GM19240 (cell line): ENCODE data around the gene GRAMD1B.
"Not testable (repeated sequence)": the region's sequence is repeated elsewhere in the genome, so short reads cannot be mapped to it uniquely, and the experiment has no call there.

Source experiments
- DNase-seq: peaks from one replicate; pipeline ENCODE4 v3.0.0; 2011; ENCODE audit warnings: low spot score; ENCODE audit not compliant: insufficient read length

Gene GRAMD1B

GRCh38 chr11:123443851-123444623 is 14.0 kb downstream of the GRAMD1B start:
- no peak for DNase-seq

DNA sequence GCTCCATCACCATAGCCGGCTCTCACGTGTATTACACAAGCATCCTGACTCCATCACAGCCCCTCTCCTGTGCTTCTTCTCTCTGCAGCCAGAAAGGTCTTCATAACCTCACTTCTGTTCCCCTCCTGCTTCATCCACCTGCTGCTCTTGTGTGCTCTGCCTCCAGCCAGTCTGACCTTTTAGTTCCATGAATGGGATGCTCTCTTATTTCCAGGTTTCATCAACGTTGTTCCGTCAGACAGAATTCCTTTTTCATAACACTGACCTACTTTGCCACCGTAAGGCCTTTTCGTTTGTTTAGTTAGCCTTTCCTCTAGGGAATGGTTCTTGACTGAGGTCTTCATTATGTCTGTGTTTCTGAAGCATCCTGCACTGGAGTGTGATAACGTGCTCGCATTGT is 18.8 kb downstream of the GRAMD1B start:
- DNase-seq, result no peak

DNA sequence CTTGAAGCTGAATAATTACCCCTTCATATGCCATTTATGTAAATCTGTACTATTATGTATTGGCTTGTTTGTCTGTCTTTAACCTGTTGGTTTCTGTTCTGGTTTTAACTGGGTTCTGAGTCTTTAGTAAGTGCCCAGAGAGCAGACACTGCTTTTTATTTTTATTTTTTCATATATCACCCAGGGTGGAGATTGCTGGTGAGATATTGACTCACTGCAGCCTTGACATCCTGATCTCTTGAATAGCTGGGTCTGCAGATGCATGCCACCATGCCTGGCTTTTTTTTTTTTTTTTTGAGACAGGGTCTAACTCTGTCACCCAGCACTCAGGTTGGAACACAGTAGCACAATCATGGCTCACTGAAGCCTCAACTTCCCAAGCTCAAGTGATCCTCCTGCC is 19.4 kb downstream of the GRAMD1B start:
- no peak for DNase-seq

DNA sequence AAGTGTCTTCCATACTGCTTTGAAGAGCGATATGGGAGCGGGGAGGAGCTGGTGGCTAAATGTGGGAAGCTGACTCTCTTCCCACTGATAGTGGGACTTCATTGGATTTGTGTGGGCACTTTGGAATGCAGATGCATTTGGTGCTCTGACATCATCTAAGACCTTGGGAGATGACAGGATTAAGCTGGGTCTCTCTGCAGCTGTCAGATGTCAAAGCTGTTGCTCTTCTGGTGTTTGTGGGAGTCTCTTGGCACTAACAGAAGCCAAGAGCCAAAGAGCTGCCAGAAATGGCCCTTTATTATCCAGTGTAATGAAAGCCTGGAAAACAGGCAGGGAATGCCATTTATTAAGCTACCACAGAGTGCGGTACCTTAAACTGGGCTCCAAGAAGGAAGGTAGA is 20.6 kb downstream of the GRAMD1B start:
- no peak for DNase-seq

DNA sequence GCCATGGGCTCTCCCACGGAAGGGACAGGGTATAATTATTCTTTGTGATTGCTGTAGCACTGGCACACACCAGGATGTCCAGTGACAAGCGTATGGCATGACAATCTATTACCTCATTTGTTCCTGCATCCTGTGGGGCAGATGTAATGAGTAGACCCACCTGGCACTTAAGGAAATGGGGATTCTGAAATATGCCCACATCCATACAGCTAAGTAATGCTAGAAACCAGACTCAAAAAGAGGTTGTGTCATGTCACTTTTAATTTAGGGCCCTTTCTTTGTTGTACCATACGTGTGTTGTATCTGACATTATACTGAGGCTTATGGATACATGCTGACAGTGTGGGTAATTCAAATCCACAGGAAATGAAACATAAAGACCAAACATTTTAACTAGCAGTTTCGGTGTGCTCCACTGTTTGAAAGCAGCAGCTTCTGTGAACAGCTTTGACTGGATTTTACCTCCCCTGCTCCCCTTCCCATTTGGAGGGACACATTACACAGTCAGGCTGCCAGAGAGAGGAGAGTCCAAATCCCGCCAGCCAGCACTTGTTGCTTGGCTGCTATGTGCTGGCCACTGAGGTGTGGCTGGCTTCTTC is 21.2 kb downstream of the GRAMD1B start:
- DNase-seq, result no peak

- DNase-seq, result no peak
These were observed 22.7 kb downstream of the GRAMD1B start for GRCh38 chr11:123452794-123453193.

- no peak for DNase-seq
These were observed 24.1 kb downstream of the GRAMD1B start for GRCh38 chr11:123454060-123454651.

DNA sequence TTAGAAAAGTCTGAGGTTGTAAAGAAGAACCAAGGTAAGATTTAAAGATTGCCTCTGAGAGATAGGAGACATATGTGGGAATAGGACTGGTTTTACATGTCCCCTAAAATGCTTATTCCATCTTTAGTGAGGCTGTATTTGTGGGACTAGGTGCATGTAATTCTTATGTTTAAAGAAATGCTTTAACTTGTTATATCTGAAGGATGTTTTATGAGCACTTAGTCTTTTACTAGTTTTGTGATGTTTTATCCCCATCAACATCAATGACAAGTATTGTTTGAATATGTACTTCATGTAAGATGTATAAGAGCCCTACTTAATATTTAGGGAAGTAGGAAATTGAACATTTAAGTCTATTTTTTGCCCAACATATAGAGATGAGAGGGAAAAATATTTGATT is 24.7 kb downstream of the GRAMD1B start:
- DNase-seq, result no peak

DNA sequence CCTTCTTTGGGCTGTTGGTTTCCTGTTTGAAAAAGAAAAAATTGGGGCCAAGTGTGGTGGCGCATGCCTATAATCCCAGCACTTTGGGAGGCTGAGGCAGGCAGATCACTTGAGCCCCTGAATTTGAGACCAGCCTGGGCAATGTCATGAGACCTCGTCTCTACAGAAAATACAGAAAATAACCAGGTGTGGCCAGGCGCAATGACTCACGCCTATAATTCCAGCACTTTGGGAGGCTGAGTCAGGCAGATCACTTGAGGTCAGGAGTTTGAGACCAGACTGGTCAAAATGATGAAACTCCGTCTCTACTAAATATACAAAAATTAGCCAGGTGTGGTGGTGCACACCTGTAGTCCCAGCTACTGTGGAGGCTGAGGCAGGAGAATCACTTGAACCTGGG is 26.4 kb downstream of the GRAMD1B start:
- not testable (repeated sequence) for DNase-seq

GRCh38 chr11:123457187-123457770 is 27.2 kb downstream of the GRAMD1B start:
- DNase-seq, result no peak

DNA sequence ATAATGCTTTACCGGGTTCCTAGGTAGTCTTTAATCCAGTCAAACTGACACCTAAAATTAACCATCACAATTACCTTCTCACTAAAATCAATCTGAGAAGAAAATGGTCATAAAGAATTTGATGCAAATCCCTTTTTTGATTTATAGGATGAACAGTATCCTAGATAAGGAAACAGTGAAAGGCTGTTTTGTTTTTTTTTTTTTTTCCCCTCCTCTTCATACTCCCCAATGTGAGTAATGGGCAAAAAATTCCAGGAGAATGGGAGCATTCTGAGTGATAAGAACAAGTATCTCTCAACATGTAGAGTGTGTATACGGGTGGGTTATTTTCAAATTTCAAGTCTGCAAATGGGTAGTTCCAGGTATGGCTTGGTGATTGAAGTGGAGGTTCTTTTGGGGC is 28.4 kb downstream of the GRAMD1B start:
- DNase-seq, result no peak

DNA sequence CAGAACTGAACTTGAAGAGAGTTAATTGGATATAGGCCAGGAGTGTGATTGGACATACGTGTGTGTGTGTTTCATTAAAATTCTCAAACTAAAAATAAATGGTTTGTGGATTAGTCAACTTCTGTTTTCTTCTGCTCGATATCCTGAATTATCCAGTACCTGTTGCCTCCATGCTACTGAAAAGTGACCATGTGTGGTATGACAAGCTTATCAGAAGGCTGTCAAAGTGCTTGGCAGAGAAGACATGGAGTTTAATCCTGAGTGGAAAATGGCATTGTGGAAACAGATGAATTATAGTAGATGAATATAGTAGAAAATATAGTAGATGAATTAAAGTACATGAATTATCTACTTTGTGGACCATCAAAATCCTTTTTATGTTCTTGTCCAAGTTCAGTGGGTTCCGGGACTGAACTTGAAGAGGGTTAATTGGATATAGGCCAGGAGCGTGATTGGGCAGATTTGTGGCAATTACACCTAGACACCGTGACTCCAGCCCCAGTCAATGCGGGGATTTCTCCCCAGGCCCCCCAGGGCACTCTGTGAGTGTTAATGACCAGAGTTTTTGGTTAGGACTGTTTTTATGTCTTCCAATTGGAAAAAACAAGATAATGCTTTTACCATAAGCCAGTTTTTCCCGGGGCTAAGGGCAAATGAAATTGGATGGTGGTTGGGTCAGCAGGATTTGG is 30.1 kb downstream of the GRAMD1B start:
- no peak for DNase-seq

DNA sequence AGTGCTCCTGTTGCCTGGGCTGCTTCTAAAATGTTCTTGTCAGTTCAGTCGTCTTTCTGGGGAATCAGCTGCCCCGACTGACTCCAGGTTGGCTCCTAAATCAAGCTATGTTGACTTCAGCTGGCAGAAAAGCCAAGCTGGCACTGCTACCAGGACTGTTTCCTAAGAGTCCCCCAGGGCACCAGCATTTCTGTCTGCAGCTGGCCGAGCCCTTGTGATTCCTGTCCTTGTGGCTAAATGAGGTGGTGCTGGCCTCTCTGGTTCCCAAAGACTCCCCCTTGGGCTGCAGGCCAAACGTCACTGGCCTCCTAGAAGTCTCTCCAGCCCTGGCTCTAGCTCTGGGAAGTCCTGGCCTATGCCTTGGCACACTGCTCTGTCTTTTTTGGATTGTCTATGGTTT is 31.1 kb downstream of the GRAMD1B start:
- no peak for DNase-seq

GRCh38 chr11:123465667-123466066 is 35.6 kb downstream of the GRAMD1B start:
- DNase-seq, result not testable (repeated sequence)

DNA sequence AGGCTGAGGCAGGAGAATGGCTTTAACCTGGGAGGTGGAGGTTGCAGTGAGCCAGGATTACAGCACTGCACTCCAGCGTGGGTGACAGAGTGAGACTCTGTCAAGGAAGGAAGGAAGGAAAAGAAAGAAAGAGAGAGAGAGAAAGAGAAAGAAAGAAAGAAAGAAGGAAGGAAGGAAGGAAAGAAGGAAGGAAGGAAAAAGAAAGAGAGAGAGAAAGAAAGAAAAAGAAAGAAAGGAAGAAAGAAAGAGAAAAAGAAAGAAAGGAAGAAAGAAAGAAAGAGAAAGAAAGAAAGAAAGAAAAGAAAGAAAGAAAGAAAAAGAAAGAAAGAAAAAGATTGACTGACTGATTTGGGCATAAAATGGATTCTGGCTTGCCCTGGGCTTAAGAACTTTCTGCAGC is 36.1 kb downstream of the GRAMD1B start:
- not testable (repeated sequence) for DNase-seq

GRCh38 chr11:123469089-123469488 is 39.0 kb downstream of the GRAMD1B start:
- DNase-seq, result no peak

DNA sequence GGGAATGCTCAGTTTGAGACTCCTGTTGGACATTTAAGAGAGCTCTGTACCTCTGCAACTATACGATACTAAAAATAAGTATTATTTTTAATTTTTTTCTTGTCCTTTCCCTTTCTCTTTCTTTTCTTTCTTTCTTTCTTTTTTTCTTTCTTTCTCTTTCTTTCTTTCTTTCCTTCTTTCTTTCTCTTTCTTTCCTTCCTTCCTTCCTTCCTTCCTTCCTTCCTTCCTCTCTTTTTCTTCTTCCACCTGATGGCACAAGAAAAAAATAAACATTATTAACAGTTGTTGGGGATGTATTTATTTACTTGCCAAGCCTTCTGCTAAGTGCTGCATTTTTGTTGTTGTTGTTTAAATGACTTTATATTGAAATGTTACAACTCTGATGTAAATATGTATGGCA is 39.5 kb downstream of the GRAMD1B start:
- no peak for DNase-seq

- no peak for DNase-seq
These were observed 40.8 kb downstream of the GRAMD1B start for GRCh38 chr11:123470842-123471241.

GRCh38 chr11:123472236-123472935 is 42.3 kb downstream of the GRAMD1B start:
- DNase-seq, result no peak

DNA sequence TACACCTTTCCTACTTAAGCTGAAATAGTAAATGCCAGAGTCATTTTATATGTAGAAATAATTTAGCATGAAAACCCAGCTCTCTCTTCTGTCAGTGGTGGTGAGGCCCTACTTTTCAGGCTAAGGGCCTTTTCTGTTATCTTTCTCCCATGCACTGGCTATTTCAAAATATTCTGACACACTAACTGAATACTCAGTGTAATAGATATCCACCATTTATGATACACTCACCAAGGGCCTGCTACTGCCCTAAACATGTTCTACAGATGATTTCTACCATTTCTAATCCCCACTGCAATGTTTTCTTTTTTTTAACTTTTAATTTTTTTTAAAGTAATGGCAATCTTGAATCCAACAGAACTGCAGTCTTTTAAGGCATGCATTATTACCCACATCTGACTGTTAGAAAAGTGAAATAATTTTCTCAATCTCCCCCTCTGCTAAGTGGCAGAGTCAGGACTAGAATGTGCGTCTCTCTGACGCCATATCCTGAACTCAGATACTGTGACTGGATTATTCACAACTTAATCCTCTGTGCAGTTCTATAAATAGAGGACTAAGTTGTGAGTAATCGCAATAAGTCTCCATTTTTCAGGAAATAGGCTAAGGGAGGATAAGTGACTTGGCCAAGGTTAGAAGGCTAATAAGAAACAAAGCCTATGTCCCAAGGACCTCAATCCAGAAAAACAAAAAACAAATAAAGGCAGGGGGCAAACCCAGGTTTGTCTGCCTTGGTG is 44.0 kb downstream of the GRAMD1B start:
- no peak for DNase-seq

DNA sequence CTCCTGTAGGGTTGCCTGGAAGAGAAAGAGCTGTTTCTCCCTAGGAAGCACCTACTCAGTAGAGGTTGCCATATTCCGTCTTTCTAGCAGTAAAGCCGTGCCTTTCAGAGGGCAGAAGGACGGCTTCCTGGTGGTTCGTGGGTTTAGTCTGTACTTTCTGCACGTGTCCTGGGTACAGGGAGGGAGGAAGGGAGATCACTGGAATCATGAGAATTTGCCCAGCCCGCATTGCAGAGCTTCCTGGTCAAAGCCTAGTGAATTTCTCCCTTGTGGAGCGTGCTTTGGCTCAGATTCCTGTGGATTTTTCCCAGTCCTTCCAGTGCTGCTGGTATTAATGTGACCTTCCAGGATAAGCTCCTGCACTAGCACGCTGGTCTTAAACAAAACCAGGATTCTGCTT is 44.9 kb downstream of the GRAMD1B start:
- no peak for DNase-seq
